ENCODE data around the gene PSMD9. TPM values are rescaled to one million over a fixed set of nuclear protein-coding genes. Genes with fewer than 3 reads are reported as not detected.

The PSMD9 gene
- total RNA-seq, 1 experiment from 2014 or later = 55.5 TPM

- TF ChIP-seq CEBPB (IDR thresholded peaks at IDR 0.05; ENCODE audit: low read depth) (no peak), CBX3 (IDR thresholded peaks at IDR 0.05; ENCODE audit: low read depth) (no peak), TCF7L2 (IDR thresholded peaks at IDR 0.05; ENCODE audit: borderline replicate concordance, extremely low read depth, insufficient read depth, insufficient read length) (no peak), REST (IDR thresholded peaks at IDR 0.05; ENCODE audit: low read depth) (no peak), EGR1 (IDR thresholded peaks at IDR 0.05; ENCODE audit: low read depth) (no peak), FOSL1 (IDR thresholded peaks at IDR 0.05; ENCODE audit: low read depth) (no peak), EZH2phosphoT487 (IDR thresholded peaks at IDR 0.05; ENCODE audit: borderline replicate concordance) (no peak), YY1 (IDR thresholded peaks at IDR 0.05; ENCODE audit: extremely low read depth, insufficient replicate concordance, low read depth, low read length) (no peak)
- Histone ChIP-seq H3K36me3 (ENCODE audit: control insufficient read depth in 1 of 2, insufficient read depth in 2 of 2, low read length in 2 of 2) (peaks cover 15 to 23% of the 10 kb centered on the region in 2 experiments; a peak in 3 of 4 replicates), H3K4me2 (ENCODE audit: low read length) (no peak overlapping the region), H3K9me3 (ENCODE audit: control insufficient read depth in 1 of 2, insufficient read depth in 1 of 2, low read depth in 1 of 2, low read length in 2 of 2) (no peaks in the 10 kb centered on the region), H3K27me3 (ENCODE audit: insufficient read depth, low read length) (no peaks in the 10 kb centered on the region), H3K9me2 (ENCODE audit: insufficient read depth) (no peaks in the 10 kb centered on the region), H3K79me2 (ENCODE audit: insufficient read depth, low read length) (no peaks in the 10 kb centered on the region), H3K9ac (ENCODE audit: low read length) (no peak overlapping the region), H3K27ac (ENCODE audit: low read depth, low read length) (no peak overlapping the region), H3K4me1 (ENCODE audit: control insufficient read depth in 1 of 2, insufficient read depth in 2 of 2, low read length in 2 of 2) (peaks cover 7 to 16% of the 10 kb centered on the region in 2 experiments; a peak in 3 of 4 replicates), H2AFZ (ENCODE audit: low read depth, low read length, poor library complexity, severe bottlenecking) (no peak overlapping the region), H3K4me3 (replicated peaks in 1 of 2; ENCODE audit: low read depth in 1 of 2, low read length in 2 of 2) (no peak overlapping the region), H4K20me1 (ENCODE audit: insufficient read depth) (no peaks in the 10 kb centered on the region)
- intact Hi-C loops (cut with micrococcal nuclease) = no loop called here
- ChIA-PET CTCF (interaction anchor here (1.3 kb wide), 1 partner anchor 122 kb away, joined by 3 read pairs; no protein-coding TSS in a partner anchor), POLR2A (no interaction called here), RAD21 (ENCODE audit: low non-redundant PET in 1 of 2, low total read pairs in 2 of 2, uncharacterized antibody in 2 of 2, unreplicated experiment in 2 of 2) (no interaction called here)
- BruUV-seq (replicated peaks) = no TSS peak
- no peak for ATAC-seq
- no peak for DNase-seq (ENCODE audit: low read depth, low spot score)
Observed at GRCh38 chr12:121915841-121916321, 27.3 kb downstream of the PSMD9 start.

All from HCT116 (cell line).